Measurements from ENCODE around the gene SMC4. TPM values are rescaled to one million over a fixed set of nuclear protein-coding genes. Genes with fewer than 3 reads are reported as not detected.

Gene SMC4
- total and polyA plus RNA-seq, 10 of the 15 experiments (the other 5 are each of a cell fraction or from before 2014, with no cell fraction given) = 75.6 to 288 (median 136) TPM

DNA sequence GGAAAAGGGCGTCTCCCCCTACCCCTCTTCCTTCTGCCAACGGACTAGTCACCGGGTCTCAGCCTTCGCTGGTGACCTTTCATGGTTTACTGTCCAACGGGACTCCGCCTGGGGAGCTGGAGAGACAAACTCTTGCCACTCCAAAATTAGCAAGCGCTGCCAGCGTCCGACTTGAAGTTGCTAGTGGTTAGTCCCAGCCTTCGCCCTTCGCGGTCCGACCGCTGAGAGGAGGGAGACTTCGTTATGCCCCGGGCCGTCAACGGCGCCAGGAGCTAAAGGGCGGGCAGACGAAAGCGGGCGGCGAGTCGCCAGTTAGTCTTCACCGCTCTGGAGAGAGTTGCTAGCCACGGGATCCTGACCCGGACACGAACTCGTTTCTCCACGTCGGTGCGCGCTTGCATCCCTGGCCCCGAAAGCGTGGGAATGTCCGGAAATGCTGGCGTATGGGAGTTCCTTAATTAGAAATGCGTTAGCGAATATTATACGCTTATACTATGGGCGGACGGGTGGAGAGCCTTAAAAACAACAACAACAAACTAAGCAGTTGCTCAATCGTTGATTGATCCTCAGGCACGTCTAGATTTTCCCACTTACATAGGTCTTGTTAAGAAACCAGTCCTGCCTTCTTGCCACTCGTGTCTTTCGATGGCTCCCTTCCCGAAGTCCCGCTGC lies 716 bp downstream of the SMC4 start:
- H3K9me3 ChIP-seq (replicated peaks; ENCODE audit: control insufficient read depth, insufficient read depth, low read length) = no peaks in the 10 kb centered on the region
- peak overlapping the region; percentile 53 for H3K4me2 ChIP-seq (ENCODE audit: control insufficient read depth, insufficient read depth)
- FAIRE-seq = no peak
- H3K36me3 ChIP-seq (ENCODE audit: control insufficient read depth in 2 of 2, insufficient read depth in 2 of 2, low read length in 1 of 2) = no peaks in the 10 kb centered on the region
- peak overlapping the region; percentile 79 for H2AFZ ChIP-seq (ENCODE audit: control insufficient read depth, low read depth, low read length)
- H3K9ac ChIP-seq (ENCODE audit: control insufficient read depth, insufficient read depth, low read length) = peak overlapping the region; percentile 98
- ChIA-PET SMC1A (ENCODE audit: uncharacterized antibody, unreplicated experiment) (interaction anchor here (2.0 to 3.9 kb wide), 2 partner anchors 30 to 50 kb away, joined by 7 to 19 read pairs; partner anchors contain the start of gene TRIM59), RAD21 (ENCODE audit: unreplicated experiment) (interaction anchor here (0.8 to 1.3 kb wide), 3 partner anchors 9 to 50 kb away, joined by 3 to 5 read pairs (median 4); partner anchors contain the start of gene TRIM59), POLR2A (interaction anchor here (0.9 to 2.8 kb wide), 5 partner anchors 18 to 51 kb away, joined by 3 to 34 read pairs (median 3); partner anchors contain the start of gene TRIM59), CTCF (interaction anchor here (0.8 kb wide), 1 partner anchor 367 kb away, joined by 3 read pairs; no protein-coding TSS in a partner anchor)
- intact Hi-C loops (cut with micrococcal nuclease; ENCODE audit: unreplicated experiment) = loop anchor here (5.0 kb wide), 1 partner anchor 388 kb away; no protein-coding TSS in a partner anchor
- H3K79me2 ChIP-seq (ENCODE audit: control insufficient read depth, insufficient read depth, low read length) = peaks cover 78% of the 10 kb centered on the region
- under 1% methylated on average over 49 of the region's 49 CpGs for WGBS (ENCODE audit: insufficient coverage, insufficient replicate concordance, low lambda C conversion rate, missing lambda C conversion rate)
- no peak for DNase-seq (ENCODE audit: low read depth, low spot score)
- in situ Hi-C loops (cut with MboI) = no loop called here
- no peaks in the 10 kb centered on the region for H4K20me1 ChIP-seq (ENCODE audit: control insufficient read depth, insufficient read depth)
- TF ChIP-seq IKZF2 (IDR thresholded peaks at IDR 0.05) (peak in 1 of 2 experiments; percentile 17; a peak in 1 of 4 replicates), NR2F1 (conservative IDR thresholded peaks at IDR 0.05) (0 out of 2 replicates have a peak, but pooled peaks have one; percentile 11), SMAD5 (IDR thresholded peaks at IDR 0.05; ENCODE audit: low read depth) (no peak), NRF1 (conservative IDR thresholded peaks at IDR 0.05; ENCODE audit: low read depth, low read length) (no peak), MTA2 (IDR thresholded peaks at IDR 0.05; ENCODE audit: low read depth) (no peak), CBX3 (IDR thresholded peaks at IDR 0.05; ENCODE audit: borderline replicate concordance, low read depth) (no peak)
- TF ChIP-seq, protein P1, sequence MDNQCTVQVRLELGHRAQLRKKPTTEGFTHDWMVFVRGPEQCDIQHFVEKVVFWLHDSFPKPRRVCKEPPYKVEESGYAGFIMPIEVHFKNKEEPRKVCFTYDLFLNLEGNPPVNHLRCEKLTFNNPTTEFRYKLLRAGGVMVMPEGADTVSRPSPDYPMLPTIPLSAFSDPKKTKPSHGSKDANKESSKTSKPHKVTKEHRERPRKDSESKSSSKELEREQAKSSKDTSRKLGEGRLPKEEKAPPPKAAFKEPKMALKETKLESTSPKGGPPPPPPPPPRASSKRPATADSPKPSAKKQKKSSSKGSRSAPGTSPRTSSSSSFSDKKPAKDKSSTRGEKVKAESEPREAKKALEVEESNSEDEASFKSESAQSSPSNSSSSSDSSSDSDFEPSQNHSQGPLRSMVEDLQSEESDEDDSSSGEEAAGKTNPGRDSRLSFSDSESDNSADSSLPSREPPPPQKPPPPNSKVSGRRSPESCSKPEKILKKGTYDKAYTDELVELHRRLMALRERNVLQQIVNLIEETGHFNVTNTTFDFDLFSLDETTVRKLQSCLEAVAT (IDR thresholded peaks at IDR 0.05) = peak; percentile 52; the same call in 1 of the 2 replicates
- TF ChIP-seq, protein P2, sequence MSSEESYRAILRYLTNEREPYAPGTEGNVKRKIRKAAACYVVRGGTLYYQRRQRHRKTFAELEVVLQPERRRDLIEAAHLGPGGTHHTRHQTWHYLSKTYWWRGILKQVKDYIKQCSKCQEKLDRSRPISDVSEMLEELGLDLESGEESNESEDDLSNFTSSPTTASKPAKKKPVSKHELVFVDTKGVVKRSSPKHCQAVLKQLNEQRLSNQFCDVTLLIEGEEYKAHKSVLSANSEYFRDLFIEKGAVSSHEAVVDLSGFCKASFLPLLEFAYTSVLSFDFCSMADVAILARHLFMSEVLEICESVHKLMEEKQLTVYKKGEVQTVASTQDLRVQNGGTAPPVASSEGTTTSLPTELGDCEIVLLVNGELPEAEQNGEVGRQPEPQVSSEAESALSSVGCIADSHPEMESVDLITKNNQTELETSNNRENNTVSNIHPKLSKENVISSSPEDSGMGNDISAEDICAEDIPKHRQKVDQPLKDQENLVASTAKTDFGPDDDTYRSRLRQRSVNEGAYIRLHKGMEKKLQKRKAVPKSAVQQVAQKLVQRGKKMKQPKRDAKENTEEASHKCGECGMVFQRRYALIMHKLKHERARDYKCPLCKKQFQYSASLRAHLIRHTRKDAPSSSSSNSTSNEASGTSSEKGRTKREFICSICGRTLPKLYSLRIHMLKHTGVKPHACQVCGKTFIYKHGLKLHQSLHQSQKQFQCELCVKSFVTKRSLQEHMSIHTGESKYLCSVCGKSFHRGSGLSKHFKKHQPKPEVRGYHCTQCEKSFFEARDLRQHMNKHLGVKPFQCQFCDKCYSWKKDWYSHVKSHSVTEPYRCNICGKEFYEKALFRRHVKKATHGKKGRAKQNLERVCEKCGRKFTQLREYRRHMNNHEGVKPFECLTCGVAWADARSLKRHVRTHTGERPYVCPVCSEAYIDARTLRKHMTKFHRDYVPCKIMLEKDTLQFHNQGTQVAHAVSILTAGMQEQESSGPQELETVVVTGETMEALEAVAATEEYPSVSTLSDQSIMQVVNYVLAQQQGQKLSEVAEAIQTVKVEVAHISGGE (CRISPR knock-in tag; IDR thresholded peaks at IDR 0.05) = no peak
- no TSS peak for BruUV-seq (replicated peaks)
- H3K4me3 ChIP-seq = peak overlapping the region; percentile 99
- no peaks in the 10 kb centered on the region for H3K4me1 ChIP-seq (ENCODE audit: control insufficient read depth, insufficient read depth, low read length)
- peak overlapping the region; percentile 90 for H3K27ac ChIP-seq (ENCODE audit: control insufficient read depth, insufficient read depth)
- no peaks in the 10 kb centered on the region for H3K27me3 ChIP-seq (replicated peaks in 1 of 2; ENCODE audit: control insufficient read depth in 2 of 2, insufficient read depth in 2 of 2, low read length in 1 of 2)
- ATAC-seq = peak; percentile 41

Data from GM12878 (cell line).